Activated CD4-positive, alpha-beta T cell treated with anti-CD3 and anti-CD28 coated beads, Interleukin-2, Interleukin-6, amounts not matched to agents 100 ng/mL and 50 ng/mL, durations not matched to agents 16 hours and 8 hours (primary cell): ENCODE measurements around the gene AOPEP.
A peak's percentile ranks its signal among the peaks of the same experiment; 100 is the strongest.

Source experiments
- DNase-seq: peaks from one replicate; pipeline ENCODE4 v3.0.0-alpha.2; 2020

Gene AOPEP

GRCh38 chr9:95048225-95049087 is 322.0 kb downstream of the AOPEP start:
- peak; percentile 67 for DNase-seq

- DNase-seq = no peak
These were observed 323.3 kb downstream of the AOPEP start for GRCh38 chr9:95049761-95050160.

- DNase-seq = no peak
These were observed 327.4 kb downstream of the AOPEP start for GRCh38 chr9:95053611-95054570.

- no peak for DNase-seq
These were observed 328.9 kb downstream of the AOPEP start for GRCh38 chr9:95055334-95055850.

- no peak for DNase-seq
These were observed 329.5 kb downstream of the AOPEP start for GRCh38 chr9:95055851-95056551.

GRCh38 chr9:95057101-95057500 is 330.6 kb downstream of the AOPEP start:
- DNase-seq = no peak

- no peak for DNase-seq
These were observed 331.8 kb downstream of the AOPEP start for GRCh38 chr9:95058121-95058785.

- DNase-seq = no peak
These were observed 332.4 kb downstream of the AOPEP start for GRCh38 chr9:95058795-95059386.

GRCh38 chr9:95060234-95060633 is 333.7 kb downstream of the AOPEP start:
- no peak for DNase-seq

- DNase-seq = no peak
These were observed 334.4 kb downstream of the AOPEP start for GRCh38 chr9:95060916-95061315.

- no peak for DNase-seq
These were observed 335.6 kb downstream of the AOPEP start for GRCh38 chr9:95061916-95062595.

- no peak for DNase-seq
These were observed 336.1 kb downstream of the AOPEP start for GRCh38 chr9:95062596-95063065.

- DNase-seq = no peak
These were observed 336.8 kb downstream of the AOPEP start for GRCh38 chr9:95063300-95063699.

- DNase-seq = no peak
These were observed 338.7 kb downstream of the AOPEP start for GRCh38 chr9:95065224-95065623.

GRCh38 chr9:95067057-95067456 is 340.6 kb downstream of the AOPEP start:
- DNase-seq = no peak

- no peak for DNase-seq
These were observed 341.4 kb downstream of the AOPEP start for GRCh38 chr9:95067897-95068296.

GRCh38 chr9:95070549-95071021 is 344.1 kb downstream of the AOPEP start:
- no peak for DNase-seq

GRCh38 chr9:95071450-95071849 is 345.0 kb downstream of the AOPEP start:
- no peak for DNase-seq

GRCh38 chr9:95071925-95072324 is 345.4 kb downstream of the AOPEP start:
- no peak for DNase-seq

- no peak for DNase-seq
These were observed 346.6 kb downstream of the AOPEP start for GRCh38 chr9:95073042-95073607.

GRCh38 chr9:95073918-95074317 is 347.4 kb downstream of the AOPEP start:
- no peak for DNase-seq
